Right atrium auricular region (tissue), 2 donors: ENCODE measurements around the gene RGL3. TPM values are rescaled to one million over a fixed set of nuclear protein-coding genes. Genes with fewer than 3 reads are reported as not detected.
A peak's percentile ranks its signal among the peaks of the same experiment; 100 is the strongest.

Source experiments
- DNase-seq: peaks from one replicate; pipeline ENCODE4 v3.0.0-alpha.2; 2019; ENCODE audit warnings: low spot score
- H3K27ac ChIP-seq, 2 donors: fragments of 200-600 bp; sonication (generic); 1 replicate in 1 of 2; 2 replicates in 1 of 2; pipeline ENCODE4 v1.5.1; 2016 to 2019
- H3K27me3 ChIP-seq, 2 donors: fragments of 200-600 bp; sonication (generic); one replicate each; pipeline versions ENCODE4 v1.5.1 to v1.6.0; 2017 to 2019
- H3K36me3 ChIP-seq: fragments of 200-600 bp; sonication (generic); one replicate; pipeline ENCODE4 v1.5.1; 2016
- H3K4me1 ChIP-seq, 2 donors: fragments of 200-600 bp; sonication (generic); one replicate each; pipeline versions ENCODE4 v1.5.1 to v1.6.0; 2017 to 2019
- H3K4me3 ChIP-seq, 2 donors: fragments of 200-600 bp; sonication (generic); 1 replicate in 1 of 2; 2 replicates in 1 of 2; pipeline ENCODE4 v1.5.1; 2017 to 2019; ENCODE audit warnings: mild to moderate bottlenecking in 1 of 2, moderate library complexity in 1 of 2
- H3K9me3 ChIP-seq, 2 donors: fragments of 200-600 bp; sonication (generic); one replicate each; pipeline ENCODE4 v1.5.1; 2019
- total RNA-seq, 2 donors: library from RNA; depleted of rRNA; stranded (reverse); fragments of >200 nt; gene quantifications; one replicate each; pipeline ENCODE4 v1.1.0, GENCODE V29; 2016
- TF ChIP-seq, protein P1 (sequence below), 2 donors: fragments of 200-600 bp; sonication (generic); IDR thresholded peaks; one replicate each; pipeline ENCODE4 v1.5.1; 2019; ENCODE audit warnings: antibody characterized with exemption in 2 of 2

RGL3 gene
- total RNA-seq, 2 donors from 2014 or later: 7.4 to 8.4 TPM

GRCh38 chr19:11346104-11346940, 72.8 kb downstream of the RGL3 start, which contains the start of the genes CCDC159 and TMEM205:
Gene CCDC159 (plus strand): TSS chr19:11346519. CDS start chr19:11346607, 88 bp downstream.
Gene TMEM205 (minus strand): TSS chr19:11346268. CDS start chr19:11345619, 649 bp downstream.
- Histone ChIP-seq H3K4me3 (peak within 1 kb of the TSS; percentile 67 to 73), H3K4me1 (peaks cover 0 to 26% of the 10 kb centered on the region in 2 donors), H3K36me3 (no peaks in the 10 kb centered on the region), H3K9me3 (no peaks in the 10 kb centered on the region), H3K27ac (peak within 1 kb of the TSS; percentile 80 to 86), H3K27me3 (no peaks in the 10 kb centered on the region)
- TF ChIP-seq, protein P1, sequence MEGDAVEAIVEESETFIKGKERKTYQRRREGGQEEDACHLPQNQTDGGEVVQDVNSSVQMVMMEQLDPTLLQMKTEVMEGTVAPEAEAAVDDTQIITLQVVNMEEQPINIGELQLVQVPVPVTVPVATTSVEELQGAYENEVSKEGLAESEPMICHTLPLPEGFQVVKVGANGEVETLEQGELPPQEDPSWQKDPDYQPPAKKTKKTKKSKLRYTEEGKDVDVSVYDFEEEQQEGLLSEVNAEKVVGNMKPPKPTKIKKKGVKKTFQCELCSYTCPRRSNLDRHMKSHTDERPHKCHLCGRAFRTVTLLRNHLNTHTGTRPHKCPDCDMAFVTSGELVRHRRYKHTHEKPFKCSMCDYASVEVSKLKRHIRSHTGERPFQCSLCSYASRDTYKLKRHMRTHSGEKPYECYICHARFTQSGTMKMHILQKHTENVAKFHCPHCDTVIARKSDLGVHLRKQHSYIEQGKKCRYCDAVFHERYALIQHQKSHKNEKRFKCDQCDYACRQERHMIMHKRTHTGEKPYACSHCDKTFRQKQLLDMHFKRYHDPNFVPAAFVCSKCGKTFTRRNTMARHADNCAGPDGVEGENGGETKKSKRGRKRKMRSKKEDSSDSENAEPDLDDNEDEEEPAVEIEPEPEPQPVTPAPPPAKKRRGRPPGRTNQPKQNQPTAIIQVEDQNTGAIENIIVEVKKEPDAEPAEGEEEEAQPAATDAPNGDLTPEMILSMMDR (IDR thresholded peaks at IDR 0.05): no peak
- peak; percentile 99 for DNase-seq

DNA sequence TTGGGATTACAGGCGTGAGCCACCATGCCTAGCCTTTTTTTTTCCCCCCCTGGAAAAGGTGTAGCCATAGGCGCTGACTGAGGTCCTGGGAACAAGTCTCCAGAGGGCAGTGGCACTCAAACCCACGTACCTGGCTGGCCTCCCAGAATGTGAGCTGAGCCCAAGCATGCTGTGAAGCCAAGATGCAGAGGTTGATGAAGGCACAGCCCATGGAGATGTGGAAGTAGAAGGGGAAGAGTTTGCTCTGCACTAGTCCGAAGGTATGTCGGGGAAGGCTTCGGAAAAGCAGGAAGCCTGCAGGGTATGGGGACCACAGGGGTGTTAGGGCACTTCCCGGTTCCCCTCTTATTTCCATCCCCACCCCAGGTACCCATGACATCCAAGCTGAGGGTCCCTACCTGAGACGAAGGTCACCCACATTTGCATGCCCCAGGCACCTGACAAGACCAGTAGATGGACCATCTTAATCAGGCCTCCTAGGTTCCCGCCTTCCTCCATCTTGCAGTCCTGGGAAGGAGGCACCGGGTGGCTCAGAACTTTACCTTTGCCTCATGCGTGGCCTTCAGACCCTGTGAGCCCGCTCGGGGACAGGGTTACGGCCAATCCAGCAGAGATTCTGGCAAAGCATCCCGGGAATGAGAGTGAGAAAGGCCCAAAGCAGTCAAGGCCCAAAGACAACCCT, 73.9 kb downstream of the RGL3 start:
- no peak for DNase-seq
- peaks cover 0 to 26% of the 10 kb centered on the region in 2 donors for H3K4me1 ChIP-seq
- no peaks in the 10 kb centered on the region for H3K36me3 ChIP-seq
- TF ChIP-seq, protein P1 (IDR thresholded peaks at IDR 0.05): no peak
- no peaks in the 10 kb centered on the region for H3K27me3 ChIP-seq
- peak overlapping the region; percentile 80 to 86 for H3K27ac ChIP-seq
- peak overlapping the region; percentile 67 to 73 for H3K4me3 ChIP-seq
- H3K9me3 ChIP-seq: no peaks in the 10 kb centered on the region

Other genes starting within 250 kb of the RGL3 start
- 100 to 1,000 TPM; 445 to 622 TPM for gene KANK2, start 221.8 kb downstream of the RGL3 start, total RNA-seq
- 1 to 10 TPM in 1 of 2 donors, not detected in 1; 1.3 TPM for gene ANGPTL8, start 179.7 kb downstream of the RGL3 start, total RNA-seq
- 10 to 100 TPM; 12.7 to 49.4 TPM for gene DOCK6, start 156.8 kb downstream of the RGL3 start, total RNA-seq
- gene TSPAN16, start 123.2 kb downstream of the RGL3 start, total RNA-seq: not detected
- 10 to 100 TPM in 1 of 2 donors, 1 to 10 TPM in 1; 6.5 to 11.1 TPM for gene RAB3D, start 79.7 kb downstream of the RGL3 start, total RNA-seq
- gene TMEM205, start 73.0 kb downstream of the RGL3 start, total RNA-seq: 100 to 1,000 TPM; 301 to 343 TPM
- gene CCDC159, start 72.8 kb downstream of the RGL3 start, total RNA-seq: 10 to 100 TPM; 12.1 to 18.8 TPM
- 10 to 100 TPM; 26.2 to 30.5 TPM for gene PLPPR2, start 63.9 kb downstream of the RGL3 start, total RNA-seq
- 1 to 10 TPM in 1 of 2 donors, under 1 TPM in 1; 0.44 to 1.5 TPM for gene SWSAP1, start 44.6 kb downstream of the RGL3 start, total RNA-seq
- gene EPOR, start 35.0 kb downstream of the RGL3 start, total RNA-seq: 1 to 10 TPM; 5.9 to 10.0 TPM
- under 1 TPM; 0.22 to 0.59 TPM for gene ODAD3, start 15.8 kb upstream of the RGL3 start, total RNA-seq
- 10 to 100 TPM; 78.0 to 82.8 TPM for gene PRKCSH, start 16.3 kb upstream of the RGL3 start, total RNA-seq
- not detected for gene ELAVL3, start 61.7 kb upstream of the RGL3 start, total RNA-seq
- 1 to 10 TPM; 4.6 to 9.9 TPM for gene ZNF653, start 86.5 kb upstream of the RGL3 start, total RNA-seq
- 100 to 1,000 TPM in 1 of 2 donors, 10 to 100 TPM in 1; 83.6 to 126 TPM for gene ECSIT, start 109.8 kb upstream of the RGL3 start, total RNA-seq
- 100 to 1,000 TPM in 1 of 2 donors, 10 to 100 TPM in 1; 93.3 to 592 TPM for gene CNN1, start 119.5 kb upstream of the RGL3 start, total RNA-seq
- 10 to 100 TPM; 17.1 to 32.5 TPM for gene ELOF1, start 139.9 kb upstream of the RGL3 start, total RNA-seq
- 1 to 10 TPM; 3.2 to 3.6 TPM for gene ACP5, start 158.3 kb upstream of the RGL3 start, total RNA-seq
- 1 to 10 TPM; 6.0 to 6.7 TPM for gene ZNF627, start 178.2 kb upstream of the RGL3 start, total RNA-seq